HG03064 (cell line): ENCODE results near the gene TMIGD3.
A peak's percentile ranks its signal among the peaks of the same experiment; 100 is the strongest.

Experiments used
- ATAC-seq: cut with Tn5 transposase; IDR thresholded peaks from one replicate; pipeline ENCODE4 v1.9.1; 2021; ENCODE audit warnings: low read depth; ENCODE audit not compliant: unreplicated experiment

The TMIGD3 gene

GRCh38 chr1:111509997-111510375 is 6.6 kb upstream of the TMIGD3 start:
- ATAC-seq = no peak

- ATAC-seq = peak; percentile 36
These were observed 4.2 kb upstream of the TMIGD3 start for GRCh38 chr1:111507411-111508201.

DNA sequence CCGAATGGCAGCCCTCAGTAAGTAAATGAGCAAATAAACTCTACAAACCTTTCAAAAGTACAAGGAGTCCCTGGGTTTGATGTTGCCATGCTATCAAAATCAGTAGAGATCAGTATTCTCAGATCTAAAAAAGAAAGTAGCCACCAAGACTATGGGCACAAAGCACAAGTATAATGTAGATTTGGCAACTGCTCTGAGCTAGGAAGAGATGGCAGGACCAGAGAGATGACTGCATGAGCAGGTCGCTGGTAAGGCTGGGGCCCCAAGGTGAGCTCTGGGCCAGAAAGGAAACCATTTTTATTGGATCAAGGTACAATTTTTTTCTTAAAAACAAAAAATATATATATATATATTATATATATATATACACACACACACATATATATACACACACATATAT is 3.1 kb upstream of the TMIGD3 start:
- ATAC-seq = no peak

DNA sequence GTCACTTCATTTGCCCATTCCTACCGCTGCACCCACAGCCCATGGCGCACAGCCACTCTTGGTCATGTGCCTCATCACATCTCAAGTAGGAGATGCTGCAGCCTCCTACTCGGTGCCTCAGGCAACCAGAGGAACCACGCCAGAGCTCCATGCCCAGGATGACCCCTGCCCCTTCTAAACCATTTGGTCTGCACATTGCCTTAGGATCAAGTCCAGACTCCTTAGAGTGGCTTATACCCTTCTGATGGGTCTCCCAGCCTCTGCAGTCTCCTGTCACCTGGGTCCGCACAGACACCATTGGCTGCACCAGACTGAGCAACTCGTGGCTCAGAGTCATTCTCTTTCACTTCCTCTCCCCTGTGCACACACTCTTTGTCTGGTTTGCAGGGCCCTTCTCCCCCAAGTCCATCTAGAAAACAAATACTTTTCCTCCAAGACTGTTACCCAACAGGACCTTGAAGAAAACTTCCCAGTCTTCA is 2.2 kb upstream of the TMIGD3 start:
- ATAC-seq = peak; percentile 58

DNA sequence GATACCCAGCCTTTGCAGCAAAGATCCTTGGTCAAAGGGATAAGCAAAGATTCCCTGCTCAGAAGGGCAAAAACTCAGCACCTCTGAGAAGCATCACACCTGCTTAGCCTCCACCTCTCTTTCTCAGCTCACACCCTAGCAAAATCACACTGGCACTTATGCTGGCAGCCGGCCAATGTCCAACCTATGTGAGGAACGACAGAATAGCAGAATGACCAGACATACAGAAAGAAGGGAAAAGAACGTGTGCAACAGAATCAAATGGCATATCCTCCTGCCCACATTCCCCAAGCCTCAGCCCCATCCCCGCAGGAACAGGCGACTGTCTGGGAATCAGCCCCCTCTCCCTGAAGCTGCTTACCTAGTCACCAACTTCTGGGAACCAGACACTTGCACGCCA is 664 bp upstream of the TMIGD3 start:
- ATAC-seq = no peak

GRCh38 chr1:111501645-111502044 is 1.8 kb downstream of the TMIGD3 start:
- ATAC-seq = no peak

DNA sequence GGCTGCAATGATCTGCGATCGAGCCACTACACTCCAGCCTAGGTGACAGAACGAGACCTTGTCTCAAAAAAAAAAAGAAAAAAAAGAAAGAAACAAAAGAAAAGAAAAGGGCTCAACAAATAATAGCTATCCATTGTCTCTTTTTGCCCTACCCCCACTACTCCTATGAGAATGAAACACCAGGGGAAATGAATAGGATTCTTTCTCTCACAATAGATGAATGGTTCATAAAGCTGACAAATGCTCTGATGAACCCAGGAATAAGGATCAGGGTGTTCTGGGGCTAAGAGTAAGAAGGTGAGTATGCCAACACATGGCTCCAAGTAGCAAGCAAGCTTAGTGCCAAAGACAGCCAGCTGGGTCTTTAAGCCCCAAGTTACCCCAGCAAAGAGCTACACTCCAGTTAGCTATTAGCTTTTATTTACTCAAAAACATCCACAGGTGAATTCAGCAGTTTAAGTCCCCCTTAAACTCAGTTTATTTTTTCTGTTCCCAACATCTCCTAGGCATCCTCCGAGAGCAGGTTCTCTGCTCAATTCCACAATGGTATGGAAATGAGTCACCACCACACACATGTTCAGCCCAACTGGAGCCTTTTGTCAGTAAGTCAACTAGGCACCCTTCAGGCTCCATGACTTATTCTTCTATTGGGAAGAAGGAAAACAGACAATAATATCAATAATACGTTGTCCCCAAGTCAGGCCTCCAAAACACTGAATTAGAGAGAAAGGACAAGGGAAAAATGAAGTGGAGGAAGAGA is 4.2 kb downstream of the TMIGD3 start:
- no peak for ATAC-seq

DNA sequence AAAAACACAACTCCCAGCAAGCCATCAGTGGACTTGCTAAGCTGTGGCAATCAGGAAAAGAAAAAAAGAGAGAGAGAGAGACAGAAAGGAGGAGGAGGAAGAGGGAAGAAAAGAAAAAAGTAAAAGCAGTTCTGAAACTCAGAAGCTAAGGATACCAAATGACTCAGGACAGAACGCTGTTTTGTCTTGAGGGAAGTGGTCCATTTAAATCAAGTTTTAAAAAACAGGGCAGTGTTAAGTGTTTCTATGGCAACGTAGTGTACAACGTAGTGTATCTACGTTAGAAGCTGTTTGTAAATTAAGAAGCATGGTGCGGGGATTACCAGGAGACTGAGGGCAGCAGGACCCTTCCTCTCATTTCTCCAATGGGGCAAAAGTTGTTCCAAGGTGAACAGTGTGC is 5.8 kb downstream of the TMIGD3 start:
- no peak for ATAC-seq

DNA sequence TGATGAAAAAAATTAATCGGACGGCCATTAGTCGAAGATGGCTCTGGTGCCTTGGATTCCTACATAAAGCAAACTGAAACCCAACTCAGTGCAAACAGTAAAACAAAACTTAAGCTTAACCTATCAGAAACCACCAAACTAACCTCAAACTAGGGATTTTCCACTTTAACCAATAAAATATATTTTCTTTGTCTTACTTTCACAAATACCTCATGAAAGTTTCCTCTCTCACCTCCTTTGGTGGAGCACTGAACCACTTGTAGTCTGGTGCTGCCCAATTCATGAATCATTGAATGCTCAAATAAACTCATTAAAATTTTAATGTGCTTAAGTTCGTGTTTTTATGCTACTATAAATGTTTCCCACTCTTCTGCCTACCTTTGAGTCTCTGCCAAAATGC is 7.0 kb downstream of the TMIGD3 start:
- no peak for ATAC-seq

DNA sequence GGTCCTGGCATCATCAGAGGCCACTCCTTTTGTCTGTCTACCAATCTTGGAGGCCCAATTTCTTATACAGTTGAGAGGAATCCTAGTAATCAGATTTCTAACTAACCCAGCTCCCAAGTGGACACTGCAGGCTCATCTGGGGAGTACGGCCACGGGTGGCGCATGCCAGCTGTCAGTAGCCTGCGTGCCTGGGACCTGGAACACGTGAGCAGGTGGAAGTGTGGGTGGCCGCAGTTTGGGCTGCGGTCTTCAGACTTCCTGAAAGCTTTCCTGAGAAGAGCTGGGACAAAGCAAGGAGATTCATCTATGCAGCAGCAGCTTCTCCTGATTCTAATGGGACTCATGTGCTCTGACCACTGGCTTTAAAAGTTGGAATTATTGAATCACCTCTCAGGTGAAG is 12.4 kb downstream of the TMIGD3 start:
- no peak for ATAC-seq

DNA sequence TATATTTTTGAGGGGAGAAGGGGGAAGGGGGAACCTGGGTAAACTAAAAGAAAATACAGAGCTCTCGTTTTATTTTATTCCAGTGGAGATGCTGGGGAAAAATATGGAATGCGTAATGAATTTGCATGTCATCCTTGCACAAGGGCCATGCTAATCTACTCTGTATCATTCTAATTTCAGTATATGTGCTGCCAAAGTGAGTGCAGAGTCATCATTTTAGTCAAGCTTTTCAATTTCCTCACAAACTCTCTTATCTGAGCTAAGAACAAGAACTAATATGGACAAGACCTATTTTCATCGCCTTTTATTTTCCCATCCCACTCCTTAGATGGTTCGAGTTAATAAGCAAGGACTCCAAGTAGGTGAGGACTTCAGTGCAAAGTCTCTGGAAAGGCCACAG is 13.2 kb downstream of the TMIGD3 start:
- ATAC-seq = no peak

- no peak for ATAC-seq
These were observed 13.8 kb downstream of the TMIGD3 start for GRCh38 chr1:111489604-111490003.

- ATAC-seq = no peak
These were observed 14.8 kb downstream of the TMIGD3 start for GRCh38 chr1:111488669-111489068.

GRCh38 chr1:111487133-111487532 is 16.3 kb downstream of the TMIGD3 start:
- no peak for ATAC-seq

DNA sequence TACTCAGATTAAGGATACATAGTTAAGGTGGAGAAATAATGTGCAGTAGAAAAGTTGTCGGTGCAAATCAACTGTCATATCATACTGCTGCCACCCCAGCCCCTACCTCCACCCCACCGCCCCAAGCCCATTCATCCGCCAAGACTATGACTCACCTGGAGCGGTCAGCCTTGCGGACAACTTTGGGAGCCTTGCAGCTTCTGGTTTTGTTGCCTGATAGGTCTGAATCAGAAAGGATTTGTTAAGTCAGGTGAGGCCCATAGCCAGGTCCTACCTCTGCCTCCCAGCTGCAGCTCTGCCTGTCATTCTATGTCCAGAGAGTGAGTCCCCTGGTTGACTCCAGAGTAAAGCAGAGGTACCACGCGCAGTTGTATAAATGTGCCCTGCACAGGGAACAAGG is 17.0 kb downstream of the TMIGD3 start:
- ATAC-seq = no peak

- no peak for ATAC-seq
These were observed 18.9 kb downstream of the TMIGD3 start for GRCh38 chr1:111484391-111485026.

DNA sequence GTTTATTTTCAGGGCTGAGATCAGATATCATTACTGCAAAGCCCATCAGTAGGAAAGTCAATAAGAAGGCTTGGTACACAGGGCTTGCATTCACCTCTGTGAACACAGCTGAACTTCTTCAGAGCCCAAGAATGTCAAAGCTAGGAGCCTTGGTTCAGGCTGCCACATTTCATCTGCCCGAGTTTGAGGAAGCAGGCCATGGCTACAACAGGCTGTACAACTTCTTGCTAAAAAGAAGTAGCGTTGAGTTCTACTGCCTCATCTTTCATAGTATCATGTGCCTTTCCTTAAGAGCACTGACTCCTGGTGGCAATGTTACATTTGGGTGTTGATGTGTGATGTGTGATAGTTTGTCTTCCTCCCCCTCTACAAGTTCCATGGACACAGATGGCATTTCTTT is 19.6 kb downstream of the TMIGD3 start:
- no peak for ATAC-seq

DNA sequence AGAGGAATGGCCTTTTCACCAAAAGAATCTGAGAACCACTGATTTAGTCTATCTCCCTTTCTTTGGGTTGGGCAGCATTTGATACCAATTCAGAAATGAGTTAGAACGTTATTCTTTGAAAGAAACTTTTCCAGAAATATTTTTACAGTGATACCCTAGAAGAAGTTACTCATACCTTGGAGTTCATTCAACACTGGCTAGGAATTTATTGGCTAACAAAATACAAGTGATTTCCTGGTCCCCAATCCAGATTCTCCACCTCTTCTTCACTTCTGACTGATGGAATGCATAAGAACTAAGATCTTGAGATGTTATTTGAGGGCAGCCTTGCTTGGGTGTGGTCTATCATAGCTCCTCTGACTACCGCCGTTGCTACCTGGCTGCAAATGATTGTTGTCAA is 20.3 kb downstream of the TMIGD3 start:
- no peak for ATAC-seq

GRCh38 chr1:111481387-111482221 is 21.8 kb downstream of the TMIGD3 start:
- ATAC-seq = no peak

DNA sequence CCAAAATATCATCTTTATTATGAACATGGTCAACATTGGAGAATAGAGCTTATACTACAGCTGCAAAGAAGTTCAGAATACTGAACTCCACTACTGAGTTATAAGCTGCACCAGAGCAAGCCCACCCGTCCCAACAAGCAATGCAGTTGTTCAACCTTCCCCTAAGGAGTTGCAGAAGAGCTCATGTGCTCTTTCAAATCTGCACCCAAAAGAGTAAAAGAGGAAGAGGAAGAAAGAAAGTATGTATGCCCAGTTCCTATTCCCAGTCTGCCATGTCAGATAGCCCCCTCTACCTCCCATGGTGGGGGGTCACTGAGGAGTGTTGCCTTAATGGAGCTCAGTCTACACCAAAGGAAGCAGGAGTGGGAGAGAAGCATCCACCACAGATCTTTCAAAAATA is 22.8 kb downstream of the TMIGD3 start:
- ATAC-seq = no peak
